ENCODE measurements around the gene ACAD10.
A peak's percentile ranks its signal among the peaks of the same experiment; 100 is the strongest.

The ACAD10 gene

DNA sequence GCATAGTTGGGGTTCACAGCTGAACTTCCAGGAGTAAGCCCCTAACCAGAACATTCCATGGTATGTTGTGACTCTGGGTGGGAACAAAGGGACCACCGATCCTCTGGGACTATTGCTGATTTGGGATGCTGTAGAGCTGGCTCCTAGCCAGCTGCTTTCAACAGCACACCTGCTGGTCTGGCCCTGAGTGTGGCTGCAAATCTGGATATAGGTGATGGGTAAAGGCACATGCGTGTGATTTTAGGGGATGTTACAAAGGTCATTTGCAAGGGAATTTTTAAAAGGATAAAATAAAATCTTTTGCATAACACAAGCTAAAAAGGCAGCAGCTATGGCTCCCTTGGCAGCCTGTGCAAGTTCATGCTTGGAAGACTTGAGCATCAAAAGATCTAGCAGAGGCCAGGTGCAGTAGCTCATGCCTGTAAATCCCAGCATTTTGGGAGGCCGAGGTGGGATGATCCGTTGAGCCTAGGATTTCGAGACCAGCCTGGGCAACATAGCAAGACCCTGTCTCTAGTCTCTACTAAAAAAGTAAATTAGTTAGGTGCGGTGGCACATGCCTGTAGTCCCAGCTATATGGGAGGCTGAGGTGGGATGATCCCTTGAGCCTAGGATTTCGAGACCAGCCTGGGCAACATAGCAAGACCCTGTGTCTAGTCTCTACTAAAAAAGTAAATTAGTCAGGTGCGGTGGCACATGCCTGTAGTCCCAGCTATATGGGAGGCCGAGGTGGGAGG, 82.5 kb downstream of the ACAD10 start:
- POLR2A ChIA-PET, result no interaction called here
- no peak for TF ChIP-seq CTBP1 (IDR thresholded peaks at IDR 0.05; ENCODE audit: borderline replicate concordance)
- no peak for TF ChIP-seq SP1 (IDR thresholded peaks at IDR 0.05)
- no peak for TF ChIP-seq FOXK2 (IDR thresholded peaks at IDR 0.05)
- TF ChIP-seq HDGF (IDR thresholded peaks at IDR 0.05; ENCODE audit: borderline replicate concordance), result no peak
- no peak for TF ChIP-seq FOXA1 (IDR thresholded peaks at IDR 0.05)
- TF ChIP-seq TARDBP (IDR thresholded peaks at IDR 0.05), result no peak
- no peak for TF ChIP-seq ARNT (IDR thresholded peaks at IDR 0.05)
- TF ChIP-seq, protein P1, sequence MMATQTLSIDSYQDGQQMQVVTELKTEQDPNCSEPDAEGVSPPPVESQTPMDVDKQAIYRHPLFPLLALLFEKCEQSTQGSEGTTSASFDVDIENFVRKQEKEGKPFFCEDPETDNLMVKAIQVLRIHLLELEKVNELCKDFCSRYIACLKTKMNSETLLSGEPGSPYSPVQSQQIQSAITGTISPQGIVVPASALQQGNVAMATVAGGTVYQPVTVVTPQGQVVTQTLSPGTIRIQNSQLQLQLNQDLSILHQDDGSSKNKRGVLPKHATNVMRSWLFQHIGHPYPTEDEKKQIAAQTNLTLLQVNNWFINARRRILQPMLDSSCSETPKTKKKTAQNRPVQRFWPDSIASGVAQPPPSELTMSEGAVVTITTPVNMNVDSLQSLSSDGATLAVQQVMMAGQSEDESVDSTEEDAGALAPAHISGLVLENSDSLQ (IDR thresholded peaks at IDR 0.05), result no peak
- TF ChIP-seq SUZ12 (IDR thresholded peaks at IDR 0.05), result no peak
- no peak for TF ChIP-seq FOXM1 (IDR thresholded peaks at IDR 0.05; ENCODE audit: borderline replicate concordance)
- no peak for TF ChIP-seq ZNF384 (IDR thresholded peaks at IDR 0.05)
- TF ChIP-seq LEF1 (IDR thresholded peaks at IDR 0.05; ENCODE audit: borderline replicate concordance), result no peak
- no peak for TF ChIP-seq ELF4 (IDR thresholded peaks at IDR 0.05)
- TF ChIP-seq BHLHE40 (IDR thresholded peaks at IDR 0.05; ENCODE audit: borderline replicate concordance), result no peak
- no peak for DNase-seq (ENCODE audit: extremely low spot score)
- CTCF ChIA-PET, result interaction anchor here (0.8 kb wide), 1 partner anchor 936 kb away, joined by 4 read pairs; no protein-coding TSS in a partner anchor

GRCh38 chr12:111769599-111769998, 83.7 kb downstream of the ACAD10 start:
- POLR2A ChIA-PET, result no interaction called here
- CTCF ChIA-PET, result no interaction called here
- TF ChIP-seq HDGF (IDR thresholded peaks at IDR 0.05; ENCODE audit: borderline replicate concordance) (no peak), ZNF384 (IDR thresholded peaks at IDR 0.05) (0 out of 2 replicates have a peak, but pooled peaks have one; percentile 20)
- no peak for DNase-seq (ENCODE audit: extremely low spot score)

GRCh38 chr12:111773801-111774551, 88.1 kb downstream of the ACAD10 start:
- TF ChIP-seq FOXM1 (IDR thresholded peaks at IDR 0.05; ENCODE audit: borderline replicate concordance) (no peak), SUZ12 (IDR thresholded peaks at IDR 0.05) (no peak), BHLHE40 (IDR thresholded peaks at IDR 0.05; ENCODE audit: borderline replicate concordance) (no peak)
- no peak for DNase-seq (ENCODE audit: extremely low spot score)
- POLR2A ChIA-PET, result no interaction called here
- CTCF ChIA-PET, result interaction anchor here (1.4 kb wide), 1 partner anchor 39 kb away, joined by 3 read pairs; no protein-coding TSS in a partner anchor

DNA sequence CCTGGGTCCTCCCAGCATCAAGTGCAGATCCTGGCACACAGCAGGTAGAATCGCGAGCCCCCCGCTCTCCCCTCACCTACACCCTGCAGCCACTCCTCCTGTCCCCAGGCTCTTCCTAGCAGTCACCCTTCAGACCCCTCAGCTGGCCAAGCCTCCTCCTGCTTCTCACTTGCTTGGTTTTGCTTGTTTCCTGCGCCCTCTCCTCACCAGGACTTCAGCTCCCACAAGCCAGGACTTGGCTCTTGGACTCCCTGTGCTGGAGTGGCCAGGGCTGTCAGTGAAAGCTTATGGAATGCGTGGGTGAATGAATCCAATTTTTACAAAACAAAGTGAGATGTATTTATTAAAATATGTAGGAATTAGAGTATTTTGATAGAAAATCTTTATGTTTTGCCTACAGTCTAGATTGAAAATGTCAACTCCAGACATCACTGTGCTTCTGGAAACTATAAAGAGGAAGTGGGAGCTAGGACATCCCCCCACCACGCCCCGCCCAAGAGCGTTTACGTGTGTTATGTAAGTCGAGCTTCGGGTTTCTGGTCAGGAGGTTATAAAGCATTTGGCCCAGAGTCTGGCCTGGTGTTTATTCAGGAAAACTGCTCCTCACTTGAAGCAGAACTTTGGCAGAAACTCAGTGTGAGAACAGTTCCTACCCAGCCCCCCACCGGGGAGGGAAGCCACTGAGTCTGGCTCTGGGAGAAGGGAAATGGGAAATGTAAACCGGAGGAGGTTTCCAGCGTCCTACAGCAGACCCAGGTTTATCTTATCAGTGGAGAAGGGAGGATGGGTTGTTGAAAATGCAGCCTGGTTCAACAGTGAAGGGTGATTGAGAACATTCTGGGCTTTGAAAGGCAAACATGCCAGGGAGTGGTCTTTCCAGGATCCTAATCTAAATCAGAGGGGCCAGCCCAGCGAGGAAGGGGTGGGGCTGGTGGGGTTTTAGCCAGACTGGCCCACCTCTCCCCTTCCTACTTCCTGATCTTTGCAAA, 89.6 kb downstream of the ACAD10 start:
- TF ChIP-seq NFRKB (IDR thresholded peaks at IDR 0.05), result no peak
- no peak for TF ChIP-seq FOXA1 (IDR thresholded peaks at IDR 0.05)
- no peak for TF ChIP-seq LEF1 (IDR thresholded peaks at IDR 0.05; ENCODE audit: borderline replicate concordance)
- TF ChIP-seq TARDBP (IDR thresholded peaks at IDR 0.05), result no peak
- no peak for TF ChIP-seq HDGF (IDR thresholded peaks at IDR 0.05; ENCODE audit: borderline replicate concordance)
- TF ChIP-seq CTBP1 (IDR thresholded peaks at IDR 0.05; ENCODE audit: borderline replicate concordance), result no peak
- no peak for TF ChIP-seq SP1 (IDR thresholded peaks at IDR 0.05)
- TF ChIP-seq L3MBTL2 (conservative IDR thresholded peaks at IDR 0.05), result no peak
- no peak for TF ChIP-seq ZNF384 (IDR thresholded peaks at IDR 0.05)
- no peak for TF ChIP-seq ELF4 (IDR thresholded peaks at IDR 0.05)
- TF ChIP-seq SUZ12 (IDR thresholded peaks at IDR 0.05), result no peak
- CTCF ChIA-PET, result interaction anchor here (1.0 to 1.4 kb wide), 2 partner anchors 9 to 37 kb away, joined by 3 read pairs; partner anchors contain the start of gene ALDH2
- no peak for DNase-seq (ENCODE audit: extremely low spot score)
- POLR2A ChIA-PET, result interaction anchor here (1.0 to 1.5 kb wide), 2 partner anchors 9 to 11 kb away, joined by 4 to 10 read pairs; partner anchors contain the start of gene ALDH2

GRCh38 chr12:111776836-111777344, 91.0 kb downstream of the ACAD10 start:
- CTCF ChIA-PET, result interaction anchor here (0.7 kb wide), 1 partner anchor 934 kb away, joined by 5 read pairs; no protein-coding TSS in a partner anchor
- POLR2A ChIA-PET, result no interaction called here
- no peak for DNase-seq (ENCODE audit: extremely low spot score)
- TF ChIP-seq ELF4 (IDR thresholded peaks at IDR 0.05), result no peak
- TF ChIP-seq HDGF (IDR thresholded peaks at IDR 0.05; ENCODE audit: borderline replicate concordance), result no peak
- TF ChIP-seq ARNT (IDR thresholded peaks at IDR 0.05), result no peak
- TF ChIP-seq SUZ12 (IDR thresholded peaks at IDR 0.05), result no peak
- TF ChIP-seq FOXK2 (IDR thresholded peaks at IDR 0.05), result no peak
- no peak for TF ChIP-seq LEF1 (IDR thresholded peaks at IDR 0.05; ENCODE audit: borderline replicate concordance)
- TF ChIP-seq L3MBTL2 (conservative IDR thresholded peaks at IDR 0.05), result no peak
- no peak for TF ChIP-seq TARDBP (IDR thresholded peaks at IDR 0.05)

DNA sequence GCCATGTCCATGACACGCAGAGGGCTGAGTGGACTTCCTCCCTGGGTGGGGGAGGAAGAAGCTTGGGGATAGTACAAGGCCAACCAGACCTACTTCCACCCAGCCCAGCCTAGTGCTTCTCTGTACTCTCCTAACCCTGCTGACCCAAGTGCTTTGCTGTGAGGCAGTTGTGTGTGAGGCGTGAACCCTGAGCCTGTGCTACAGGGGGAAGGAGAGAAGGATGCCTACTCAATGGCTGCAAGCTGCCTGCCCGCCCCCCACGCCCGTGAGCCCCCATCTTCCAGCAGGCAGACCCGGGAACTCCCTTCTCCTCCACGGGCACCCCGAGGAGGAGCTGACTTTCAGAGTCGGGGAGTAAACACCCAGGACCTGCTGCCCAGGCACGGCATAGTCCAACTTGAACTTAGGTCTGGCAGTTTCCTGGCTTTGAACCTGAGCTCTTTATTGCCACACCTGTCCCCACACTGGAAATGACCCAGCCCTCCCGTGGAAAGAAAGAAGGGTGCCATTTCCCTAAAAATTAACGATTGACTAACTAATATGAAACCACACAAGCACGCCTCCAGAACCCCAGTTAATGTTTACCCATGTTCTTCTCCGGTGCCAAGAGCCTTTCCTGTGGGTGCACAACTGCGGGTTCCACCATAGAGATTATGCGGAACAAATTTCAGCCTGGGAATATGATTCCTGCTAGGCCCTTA, 91.6 kb downstream of the ACAD10 start:
- ChIA-PET POLR2A (no interaction called here), CTCF (no interaction called here)
- TF ChIP-seq SUZ12 (IDR thresholded peaks at IDR 0.05) (no peak), FOXM1 (IDR thresholded peaks at IDR 0.05; ENCODE audit: borderline replicate concordance) (no peak), CTBP1 (IDR thresholded peaks at IDR 0.05; ENCODE audit: borderline replicate concordance) (no peak), SP1 (IDR thresholded peaks at IDR 0.05) (no peak), ARNT (IDR thresholded peaks at IDR 0.05) (no peak)
- no peak for DNase-seq (ENCODE audit: extremely low spot score)

Data from HEK293T (cell line).